GM12878 (cell line): ENCODE results near the gene NME7. TPM values are rescaled to one million over a fixed set of nuclear protein-coding genes. Genes with fewer than 3 reads are reported as not detected.

Experiments
- ATAC-seq: fragments of 200-7000 bp; cut with Tn5 transposase; 3 replicates; pipeline ENCODE4 v1.9.1; 2020; ENCODE audit warnings: mild to moderate bottlenecking, moderate library complexity
- BruUV-seq: library from RNA; stranded (reverse); fragments of 400-500 nt; replicated peaks from 2 replicates; lab custom pipeline; 2021; lab: Mats Ljungman, UMichigan
- CTCF ChIA-PET: fragments of 300-600 bp; sonication (Branson Sonifier 250); formaldehyde crosslinking; extraction: SDS; loops from one replicate; lab custom pipeline; 2021; ENCODE audit warnings: inconsistent platforms; lab: Yijun Ruan, JAX
- POLR2A ChIA-PET: fragments of 350-600 bp; formaldehyde crosslinking; extraction: SDS; loops from one replicate; lab custom pipeline; 2021; ENCODE audit warnings: inconsistent platforms; lab: Charles Lee
- RAD21 ChIA-PET: fragments of 300-600 bp; sonication (Branson Sonifier 250); formaldehyde crosslinking; loops from one replicate; lab custom pipeline; 2023; ENCODE audit warnings: antibody characterized with exemption; ENCODE audit not compliant: unreplicated experiment; lab: Charles Lee
- SMC1A ChIA-PET: fragments of 300-600 bp; sonication (Branson Sonifier 250); formaldehyde crosslinking; loops from one replicate; lab custom pipeline; 2023; ENCODE audit not compliant: unreplicated experiment, uncharacterized antibody; lab: Charles Lee
- DNase-seq: peaks from one replicate; pipeline ENCODE4 v3.0.0-alpha.2; 2011; ENCODE audit warnings: low read depth, low spot score
- FAIRE-seq: peaks from 3 replicates; lab custom pipeline; 2011; peaks lifted over from hg19 to GRCh38; lab: Jason Lieb, UNC
- H2AFZ ChIP-seq: 2 replicates; pipeline ENCODE4 v1.6.0; 2011; ENCODE audit warnings: low read depth, low read length, control low read depth; ENCODE audit not compliant: control insufficient read depth
- H3K27ac ChIP-seq: 2 replicates; pipeline ENCODE4 v1.5.1; 2011; ENCODE audit warnings: control low read depth; ENCODE audit not compliant: control insufficient read depth, insufficient read depth
- H3K27me3 ChIP-seq, 2 experiments: replicated peaks in 1 of 2; 2 replicates each; pipeline versions ENCODE4 v1.6.0 to v1.6.1; 2011; ENCODE audit warnings: low read length in 1 of 2; ENCODE audit not compliant: control insufficient read depth in 2 of 2, insufficient read depth in 2 of 2
- H3K36me3 ChIP-seq, 2 experiments: 2 replicates each; pipeline ENCODE4 v1.5.1; 2011; ENCODE audit warnings: low read length in 1 of 2; ENCODE audit not compliant: control insufficient read depth in 2 of 2, insufficient read depth in 2 of 2
- H3K4me1 ChIP-seq: 2 replicates; pipeline ENCODE4 v1.6.1; 2011; ENCODE audit warnings: mild to moderate bottlenecking, low read length, moderate library complexity, mixed read lengths; ENCODE audit not compliant: control insufficient read depth, insufficient read depth
- H3K4me2 ChIP-seq: 2 replicates; pipeline ENCODE4 v1.6.0; 2011; ENCODE audit warnings: control low read depth; ENCODE audit not compliant: control insufficient read depth, insufficient read depth
- H3K4me3 ChIP-seq: fragments of 200-600 bp; sonication (generic); 2 replicates; pipeline ENCODE4 v1.5.1; 2016
- H3K79me2 ChIP-seq: 2 replicates; pipeline ENCODE4 v1.6.0; 2011; ENCODE audit warnings: low read length; ENCODE audit not compliant: control insufficient read depth, insufficient read depth
- H3K9ac ChIP-seq: 2 replicates; pipeline ENCODE4 v1.8.0; 2011; ENCODE audit warnings: low read length, control low read depth, mixed read lengths; ENCODE audit not compliant: control insufficient read depth, insufficient read depth
- H3K9me3 ChIP-seq: replicated peaks from 3 replicates; pipeline ENCODE4 v1.5.1; 2011; ENCODE audit warnings: mild to moderate bottlenecking, low read length; ENCODE audit not compliant: control insufficient read depth, insufficient read depth
- H4K20me1 ChIP-seq: 2 replicates; pipeline ENCODE4 v1.6.0; 2011; ENCODE audit not compliant: control insufficient read depth, insufficient read depth
- CBX3 ChIP-seq: fragments of 200-600 bp; sonication (generic); IDR thresholded peaks from 2 replicates; pipeline ENCODE4 v1.6.1; 2016; ENCODE audit warnings: low read depth, borderline replicate concordance
- HSF1 ChIP-seq: fragments of 150-350 bp; IDR thresholded peaks from 2 replicates; pipeline ENCODE4 v1.6.1; 2014; ENCODE audit warnings: mild to moderate bottlenecking, low read depth, low read length
- MEF2A ChIP-seq: IDR thresholded peaks from 2 replicates; pipeline ENCODE4 v1.6.1; 2011; ENCODE audit warnings: low read depth, mild to moderate bottlenecking, low read length, moderate library complexity; ENCODE audit not compliant: insufficient read depth
- RELB ChIP-seq: fragments of 450-650 bp; IDR thresholded peaks from 2 replicates; pipeline ENCODE4 v1.6.1; 2017; ENCODE audit warnings: low read depth, mild to moderate bottlenecking, moderate library complexity
- ZNF274 ChIP-seq: IDR thresholded peaks from one replicate; pipeline ENCODE4 v1.8.0; 2011; ENCODE audit not compliant: insufficient read length, insufficient read depth
- WGBS: methylation state at CpG from one replicate; pipeline ENCODE4 v1.1.6; 2016; ENCODE audit warnings: low lambda C conversion rate; ENCODE audit not compliant: insufficient replicate concordance, insufficient coverage; ENCODE audit errors: missing lambda C conversion rate; 5-methylcytosine and 5-hydroxymethylcytosine counted together
- in situ Hi-C: fragments of 300-500 bp; cut with MboI; formaldehyde crosslinking; loops from 9 replicates; pipeline ENCODE4 v1.14.3; 2018; ENCODE audit warnings: mixed read lengths
- intact Hi-C: fragments of 100-400 bp; cut with micrococcal nuclease; formaldehyde crosslinking; loops from one replicate; pipeline ENCODE4 v1.14.2; 2022; ENCODE audit not compliant: unreplicated experiment
- polyA plus RNA-seq, 11 experiments: library from polyadenylated mRNA; depleted of rRNA in 4 of 11; unstranded in 6 of 11; stranded (reverse) in 5 of 11; fragments of >200 nt; fragmentation: Nextera tagmentation in 4 of 11; fragmentation: Illumina TruSeq in 1 of 11; extraction: Ambion mirVana in 4 of 11; extraction: Trizol in 1 of 11; gene quantifications; 1 replicate in 1 of 11; 2 replicates in 10 of 11; pipeline versions ENCODE4 v1.2.1 to v1.2.3, GENCODE V29; 2011 to 2016; ENCODE audit warnings: inconsistent platforms in 2 of 11, missing spikeins in 2 of 11, low read depth in 1 of 11
- total RNA-seq, 4 experiments: library from RNA; depleted of rRNA in 3 of 4; stranded (reverse); fragments of >200 nt in 3 of 4; fragmentation: Illumina TruSeq in 1 of 4; extraction: Trizol in 1 of 4; gene quantifications; 2 replicates each; pipeline versions ENCODE4 v1.2.1 to v1.2.3, GENCODE V29; 2013 to 2021

Gene NME7
- total and polyA plus RNA-seq, 10 of the 15 experiments (the other 5 are each of a cell fraction or from before 2014, with no cell fraction given), result 1.5 to 15.6 (median 7.2) TPM

GRCh38 chr1:169089776-169090175 is 277.8 kb downstream of the NME7 start:
- POLR2A ChIA-PET, result interaction anchor here (0.6 to 2.0 kb wide), 9 partner anchors 14 to 78 kb away, joined by 3 to 8 read pairs (median 5); no protein-coding TSS in a partner anchor
- no TSS peak for BruUV-seq
- no peak overlapping the region for H2AFZ ChIP-seq
- H3K79me2 ChIP-seq, result no peaks in the 10 kb centered on the region
- H3K27ac ChIP-seq, result no peak overlapping the region
- in situ Hi-C loops, result no loop called here
- DNase-seq, result no peak
- H3K27me3 ChIP-seq, result no peaks in the 10 kb centered on the region
- H3K4me1 ChIP-seq, result peaks cover 20% of the 10 kb centered on the region
- H4K20me1 ChIP-seq, result no peaks in the 10 kb centered on the region
- H3K36me3 ChIP-seq, result no peaks in the 10 kb centered on the region
- CTCF ChIA-PET, result interaction anchor here (0.8 to 3.4 kb wide), 3 partner anchors 19 to 346 kb away, joined by 4 to 19 read pairs (median 13); partner anchors contain the start of gene ATP1B1
- ATAC-seq, result no peak
- H3K4me3 ChIP-seq, result no peak overlapping the region
- no peak for TF ChIP-seq CBX3
- TF ChIP-seq ZNF274, result no peak
- no peak for TF ChIP-seq HSF1
- TF ChIP-seq RELB, result no peak
- TF ChIP-seq MEF2A, result no peak
- TF ChIP-seq, all 136 proteins: peak for 0
- Histone ChIP-seq H3K9ac (no peak overlapping the region), H3K4me2 (no peak overlapping the region), H3K9me3 (no peaks in the 10 kb centered on the region)
- FAIRE-seq, result no peak
- ChIA-PET SMC1A (interaction anchor here (0.8 to 17.5 kb wide), 13 partner anchors 8 to 258 kb away, joined by 3 to 188 read pairs (median 6); partner anchors contain the start of gene ATP1B1), RAD21 (interaction anchor here (0.7 to 9.8 kb wide), 14 partner anchors 9 to 536 kb away, joined by 3 to 109 read pairs (median 3); no protein-coding TSS in a partner anchor)
- intact Hi-C loops, result loop anchor here (5.0 kb wide), 1 partner anchor 62 kb away; no protein-coding TSS in a partner anchor
- WGBS, result 50% methylated on average over 2 of the region's 2 CpGs
